DMS79 (cell line): Measurements from ENCODE around the gene NCKIPSD.

ENCODE experiments used
- DNase-seq: peaks from one replicate; lab custom pipeline; 2025; lab: John Stamatoyannopoulos, UW

Gene NCKIPSD

GRCh38 chr3:48647714-48648113 lies 38.0 kb downstream of the NCKIPSD start:
- no peak for DNase-seq

- DNase-seq = no peak
Measured at GRCh38 chr3:48644898-48645760, 40.6 kb downstream of the NCKIPSD start.

GRCh38 chr3:48642605-48643004 lies 43.1 kb downstream of the NCKIPSD start:
- DNase-seq = no peak

- DNase-seq = no peak
Measured at GRCh38 chr3:48641396-48641795, 44.3 kb downstream of the NCKIPSD start.

- no peak for DNase-seq
Measured at GRCh38 chr3:48639944-48640606, 45.6 kb downstream of the NCKIPSD start.

- DNase-seq = no peak
Measured at GRCh38 chr3:48637305-48637704, 48.4 kb downstream of the NCKIPSD start.

GRCh38 chr3:48636149-48636655 lies 49.5 kb downstream of the NCKIPSD start:
- DNase-seq = no peak

GRCh38 chr3:48635222-48636021 lies 50.3 kb downstream of the NCKIPSD start, which contains the start of gene SLC26A6:
Gene SLC26A6, minus strand, starts transcription at chr3:48635461. Its CDS starts 68 bp downstream, at chr3:48635393.
- DNase-seq = peak; percentile 62

- no peak for DNase-seq
Measured at GRCh38 chr3:48634661-48635221, 51.0 kb downstream of the NCKIPSD start.

GRCh38 chr3:48633743-48634142 lies 52.0 kb downstream of the NCKIPSD start:
- DNase-seq = no peak

- no peak for DNase-seq
Measured at GRCh38 chr3:48633256-48633655, 52.5 kb downstream of the NCKIPSD start.

GRCh38 chr3:48631516-48632448 lies 53.9 kb downstream of the NCKIPSD start:
- DNase-seq = no peak

- DNase-seq = no peak
Measured at GRCh38 chr3:48630833-48631232, 54.9 kb downstream of the NCKIPSD start.

GRCh38 chr3:48630407-48630806 lies 55.3 kb downstream of the NCKIPSD start:
- no peak for DNase-seq

- DNase-seq = no peak
Measured at GRCh38 chr3:48629894-48630293, 55.8 kb downstream of the NCKIPSD start.

GRCh38 chr3:48628277-48629017 lies 57.3 kb downstream of the NCKIPSD start:
- DNase-seq = no peak

- no peak for DNase-seq
Measured at GRCh38 chr3:48625600-48625999, 60.1 kb downstream of the NCKIPSD start.

GRCh38 chr3:48624767-48625166 lies 60.9 kb downstream of the NCKIPSD start:
- DNase-seq = no peak

- DNase-seq = no peak
Measured at GRCh38 chr3:48623851-48624547, 61.7 kb downstream of the NCKIPSD start.
